CD4-positive, alpha-beta T cell (primary cell): ENCODE measurements around the gene RFFL. TPM values are rescaled to one million over a fixed set of nuclear protein-coding genes. Genes with fewer than 3 reads are reported as not detected.

Experiments
- ATAC-seq: fragments of 200-7000 bp; cut with Tn5 transposase; one replicate; pipeline ENCODE4 v1.10.0; 2022; ENCODE audit warnings: mild to moderate bottlenecking; ENCODE audit not compliant: poor library complexity
- CTCF ChIA-PET: fragments of 350-600 bp; sonication (Branson Sonifier 250); formaldehyde crosslinking; loops from one replicate; lab custom pipeline; 2021; ENCODE audit warnings: antibody characterized with exemption, inconsistent platforms; lab: Charles Lee
- POLR2A ChIA-PET: fragments of 350-600 bp; sonication (Branson Sonifier 250); formaldehyde crosslinking; loops from one replicate; lab custom pipeline; 2021; ENCODE audit warnings: antibody characterized with exemption, inconsistent platforms; lab: Charles Lee
- DNase-seq, 14 experiments: peaks; one replicate each; pipeline ENCODE4 v3.0.0-alpha.2; 2013 to 2020; ENCODE audit warnings: mixed read lengths in 2 of 14
- H3K27ac ChIP-seq, 2 donors: one replicate each; pipeline versions ENCODE4 v1.5.1 to v1.7.0; 2013; ENCODE audit warnings: low read length in 2 of 2, low read depth in 1 of 2, mild to moderate bottlenecking in 1 of 2
- H3K27me3 ChIP-seq, 2 experiments: 1 replicate in 1 of 2; 2 replicates in 1 of 2; pipeline versions ENCODE4 v1.6.1 to v1.7.0; 2013; ENCODE audit warnings: low read length in 2 of 2, control low read depth in 1 of 2, mild to moderate bottlenecking in 1 of 2, moderate library complexity in 1 of 2; ENCODE audit not compliant: insufficient read depth in 2 of 2, control insufficient read depth in 1 of 2
- H3K36me3 ChIP-seq: one replicate; pipeline ENCODE4 v1.6.1; 2013; ENCODE audit warnings: low read length, control low read depth; ENCODE audit not compliant: insufficient read depth
- H3K4me1 ChIP-seq: one replicate; pipeline ENCODE4 v1.6.1; 2013; ENCODE audit warnings: low read length, control low read depth; ENCODE audit not compliant: insufficient read depth
- H3K4me3 ChIP-seq: one replicate; pipeline ENCODE4 v1.5.1; 2013; ENCODE audit warnings: mild to moderate bottlenecking, low read length, moderate library complexity
- H3K9me3 ChIP-seq, 2 experiments: 1 replicate in 1 of 2; 2 replicates in 1 of 2; pipeline versions ENCODE4 v1.6.1 to v1.7.0; 2013; ENCODE audit warnings: low read length in 2 of 2, mild to moderate bottlenecking in 2 of 2, control low read depth in 1 of 2, moderate library complexity in 1 of 2; ENCODE audit not compliant: control insufficient read depth in 1 of 2, insufficient read depth in 1 of 2
- H3K27ac Mint-ChIP-seq: one replicate; pipeline ENCODE4 v1.8.0; 2020; ENCODE audit warnings: mixed read lengths
- H3K27me3 Mint-ChIP-seq: one replicate; pipeline ENCODE4 v1.8.0; 2021; ENCODE audit warnings: mixed read lengths
- H3K36me3 Mint-ChIP-seq: one replicate; pipeline ENCODE4 v1.8.0; 2021; ENCODE audit warnings: low read depth, mixed read lengths
- H3K4me1 Mint-ChIP-seq: one replicate; pipeline ENCODE4 v1.8.0; 2021; ENCODE audit warnings: low read depth, mixed read lengths
- H3K4me3 Mint-ChIP-seq: one replicate; pipeline ENCODE4 v1.8.0; 2020; ENCODE audit warnings: mild to moderate bottlenecking, mixed read lengths
- H3K9me3 Mint-ChIP-seq: one replicate; pipeline ENCODE4 v1.8.0; 2020; ENCODE audit warnings: mixed read lengths
- CTCF ChIP-seq: fragments of 200-600 bp; IDR thresholded peaks from one replicate; pipeline ENCODE4 v1.8.0; 2022; ENCODE audit warnings: antibody characterized with exemption, mild to moderate bottlenecking
- intact Hi-C, 2 experiments: fragments of 100-400 bp; cut with DNase I in 1 of 2; cut with micrococcal nuclease in 1 of 2; formaldehyde crosslinking; loops; one replicate each; pipeline versions ENCODE4 v1.15.1 to v1.9.0; 2023 to 2025; cut with DNase I, micrococcal nuclease
- total RNA-seq, 174 experiments: library from RNA in 2 of 174; stranded (reverse) in 2 of 174; gene quantifications; one replicate each; pipeline ENCODE4 v1.2.3 and lab custom pipeline; 2021 to 2026

RFFL gene
- total RNA-seq, 2 experiments from 2014 or later = 57.8 to 66.1 TPM

GRCh38 chr17:34996422-34997285, 66.9 kb downstream of the RFFL start:
- Histone ChIP-seq H3K36me3 (peaks cover 75% of the 10 kb centered on the region), H3K9me3 (no peaks in the 10 kb centered on the region), H3K4me3 (no peak overlapping the region), H3K4me1 (peaks cover 8% of the 10 kb centered on the region), H3K27ac (no peak overlapping the region), H3K27me3 (no peaks in the 10 kb centered on the region)
- intact Hi-C loops = loop anchor here in 1 of 2 experiments (5.0 kb wide), 2 partner anchors 574 to 751 kb away; no protein-coding TSS in a partner anchor
- Mint-ChIP-seq H3K4me3 (peak overlapping the region; percentile 7), H3K27me3 (no peaks in the 10 kb centered on the region), H3K4me1 (peaks cover 6% of the 10 kb centered on the region), H3K27ac (no peak overlapping the region), H3K9me3 (no peaks in the 10 kb centered on the region), H3K36me3 (peaks cover 78% of the 10 kb centered on the region)
- ChIA-PET CTCF (interaction anchor here (0.7 to 3.9 kb wide), 3 partner anchors 93 to 123 kb away, joined by 3 to 24 read pairs (median 4); partner anchors contain the start of gene RAD51D), POLR2A (interaction anchor here (1.4 to 1.6 kb wide), 2 partner anchors 85 to 93 kb away, joined by 4 read pairs; no protein-coding TSS in a partner anchor)
- TF ChIP-seq CTCF = no peak
- no peak for DNase-seq
- no peak for ATAC-seq

- ChIA-PET POLR2A (no interaction called here), CTCF (no interaction called here)
- no peaks in the 10 kb centered on the region for H3K27me3 ChIP-seq
- peaks cover 89% of the 10 kb centered on the region for H3K36me3 Mint-ChIP-seq
- H3K9me3 Mint-ChIP-seq = no peaks in the 10 kb centered on the region
- no peak for TF ChIP-seq CTCF
- ATAC-seq (no peak), DNase-seq (no peak)
- no peak overlapping the region for H3K27ac ChIP-seq
- H3K4me1 Mint-ChIP-seq = peaks cover 2% of the 10 kb centered on the region
- intact Hi-C loops = no loop called here
- no peaks in the 10 kb centered on the region for H3K9me3 ChIP-seq
- H3K27me3 Mint-ChIP-seq = no peaks in the 10 kb centered on the region
- no peak overlapping the region for H3K4me3 Mint-ChIP-seq
- H3K4me1 ChIP-seq = peaks cover 1% of the 10 kb centered on the region
- no peak overlapping the region for H3K4me3 ChIP-seq
- H3K36me3 ChIP-seq = peaks cover 86% of the 10 kb centered on the region
- no peak overlapping the region for H3K27ac Mint-ChIP-seq
Measured at GRCh38 chr17:34993031-34993430, 70.5 kb downstream of the RFFL start.

- H3K4me3 ChIP-seq = no peak overlapping the region
- no peak for ATAC-seq
- POLR2A ChIA-PET = interaction anchor here (1.2 to 2.0 kb wide), 3 partner anchors 11 to 127 kb away, joined by 3 to 6 read pairs (median 6); partner anchors contain the start of genes LIG3 and RFFL
- no peak for TF ChIP-seq CTCF
- intact Hi-C loops = no loop called here
- Mint-ChIP-seq H3K9me3 (no peaks in the 10 kb centered on the region), H3K4me1 (no peaks in the 10 kb centered on the region), H3K27me3 (no peaks in the 10 kb centered on the region), H3K4me3 (no peak overlapping the region), H3K27ac (no peak overlapping the region), H3K36me3 (peaks cover 90% of the 10 kb centered on the region)
- H3K4me1 ChIP-seq = no peaks in the 10 kb centered on the region
- no peaks in the 10 kb centered on the region for H3K27me3 ChIP-seq
- no peak overlapping the region for H3K27ac ChIP-seq
- CTCF ChIA-PET = interaction anchor here (1.3 kb wide), 1 partner anchor 772 kb away, joined by 3 read pairs; no protein-coding TSS in a partner anchor
- no peak for DNase-seq
- no peaks in the 10 kb centered on the region for H3K9me3 ChIP-seq
- H3K36me3 ChIP-seq = peaks cover 86% of the 10 kb centered on the region
Measured at GRCh38 chr17:34991606-34992005, 71.9 kb downstream of the RFFL start.
